Hematopoietic multipotent progenitor cell treated with erythropoietin and hydrocortisone succinate and interleukin-3 and kit ligand, for 17 days (in vitro differentiated cells): ENCODE data around the gene MAP7D2.

Experiments
- DNase-seq: peaks from one replicate; pipeline ENCODE4 v3.0.0-alpha.2; 2015; ENCODE audit warnings: low spot score

Gene MAP7D2

DNA sequence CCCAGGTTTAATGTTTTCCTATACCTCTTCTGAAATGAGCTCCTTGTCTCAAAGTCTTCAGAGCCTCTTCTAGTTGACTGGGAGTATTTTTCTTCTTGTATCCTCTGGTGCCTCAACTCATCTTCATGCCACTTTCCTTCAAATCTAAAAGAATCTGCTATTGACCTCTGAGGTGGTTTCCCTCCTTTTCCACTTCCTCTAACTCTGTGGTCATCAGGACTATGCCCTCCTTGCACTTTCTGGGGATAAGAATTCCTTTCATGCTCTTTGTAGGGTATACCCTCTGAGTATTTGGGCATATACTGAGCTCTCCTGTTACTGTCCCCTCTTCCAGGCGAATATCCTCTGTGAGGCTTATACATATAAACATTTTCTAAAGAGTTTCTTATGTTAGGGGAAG lies 150.7 kb downstream of the MAP7D2 start:
- no peak for DNase-seq

DNA sequence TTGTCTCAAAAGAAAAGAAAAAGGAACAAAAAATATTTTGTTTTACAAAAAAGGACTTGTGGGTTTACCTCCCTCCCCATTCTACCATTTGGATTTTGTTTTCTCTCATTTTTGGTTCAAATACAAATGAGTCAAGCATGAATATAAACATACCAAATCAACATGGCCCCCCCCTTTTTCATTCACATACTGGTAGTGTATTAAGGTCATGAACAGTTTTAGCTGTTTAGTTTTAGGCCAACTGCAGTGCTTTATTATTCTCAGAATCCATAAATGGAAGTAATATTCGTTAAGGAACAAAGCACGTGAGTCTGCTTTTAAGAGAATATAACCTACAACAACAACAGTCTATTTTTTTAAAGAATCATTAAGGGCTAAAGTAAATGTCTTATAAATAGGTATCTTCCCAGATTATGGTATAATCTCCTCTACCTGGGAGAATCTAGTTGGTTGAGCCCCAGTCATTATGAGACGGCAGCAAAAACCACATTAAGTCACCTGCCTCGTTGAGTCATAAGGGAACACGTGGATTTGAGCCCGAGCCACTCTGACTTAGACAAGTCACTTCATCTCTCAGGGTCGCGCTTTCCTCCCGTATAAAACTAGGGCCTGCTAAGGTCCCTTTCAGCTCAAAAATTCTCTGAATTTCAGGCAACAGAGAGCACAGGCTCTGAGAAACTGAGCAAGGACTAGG lies 152.5 kb downstream of the MAP7D2 start:
- DNase-seq: no peak

DNA sequence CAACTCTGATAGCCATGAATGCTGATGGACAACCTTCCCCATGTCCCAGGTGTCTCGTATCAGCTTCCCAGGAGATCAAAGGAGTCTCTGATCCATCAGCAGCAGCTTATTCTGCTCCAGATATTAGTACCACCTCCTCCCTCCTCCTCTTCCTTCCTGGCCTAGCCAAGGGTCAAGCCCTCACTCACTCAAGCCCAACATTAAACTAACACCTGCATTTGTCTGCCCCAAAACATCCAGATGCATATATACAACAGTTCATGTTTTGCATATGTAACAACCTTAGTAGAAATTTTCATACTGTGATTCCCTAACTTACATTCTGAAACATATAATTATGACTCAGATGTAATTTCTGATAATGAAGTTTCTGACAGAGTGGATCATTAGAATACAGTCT lies 155.8 kb downstream of the MAP7D2 start:
- no peak for DNase-seq

DNA sequence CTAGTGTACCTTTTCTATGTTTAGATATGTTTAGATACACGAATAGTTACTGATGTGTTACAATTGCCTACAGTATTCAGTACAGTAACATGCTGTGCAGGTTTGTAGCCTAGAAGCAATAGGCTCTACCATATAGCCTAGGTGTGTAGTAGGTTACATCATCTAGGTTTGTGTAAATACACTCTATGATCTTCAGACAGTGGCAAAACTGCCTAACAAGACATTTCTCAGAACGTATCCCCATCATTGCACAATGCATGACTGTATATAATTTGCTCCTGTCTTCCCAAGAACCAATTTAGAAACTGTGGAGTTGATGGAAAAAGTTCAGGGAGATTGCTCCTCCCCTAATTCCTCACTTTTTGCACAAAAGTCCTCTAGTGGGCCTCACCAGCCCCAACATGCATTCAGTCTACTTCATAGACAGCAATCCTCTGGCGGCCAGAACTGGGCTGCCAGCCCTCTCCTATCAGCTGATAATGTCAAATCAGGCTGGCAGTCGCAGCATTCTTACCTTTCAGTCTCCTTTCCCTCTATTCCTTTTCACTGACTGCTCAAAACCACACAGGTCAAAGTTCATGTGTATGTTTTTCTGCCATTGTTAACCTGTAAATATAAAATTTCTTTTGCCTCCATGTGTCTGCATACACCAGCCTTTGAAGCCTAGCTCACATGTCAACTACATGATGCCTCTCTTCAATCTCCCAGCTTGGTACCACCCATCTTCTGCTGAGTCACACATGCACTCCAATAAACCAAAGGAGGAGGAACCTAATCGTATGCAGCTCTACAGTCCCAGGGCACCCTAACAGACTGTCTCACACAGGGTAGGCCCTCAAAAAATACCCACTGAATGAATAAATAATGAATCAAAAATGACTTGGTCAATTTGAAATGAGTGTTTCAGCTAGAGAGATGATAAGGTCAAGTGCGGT lies 157.9 kb downstream of the MAP7D2 start:
- no peak for DNase-seq

DNA sequence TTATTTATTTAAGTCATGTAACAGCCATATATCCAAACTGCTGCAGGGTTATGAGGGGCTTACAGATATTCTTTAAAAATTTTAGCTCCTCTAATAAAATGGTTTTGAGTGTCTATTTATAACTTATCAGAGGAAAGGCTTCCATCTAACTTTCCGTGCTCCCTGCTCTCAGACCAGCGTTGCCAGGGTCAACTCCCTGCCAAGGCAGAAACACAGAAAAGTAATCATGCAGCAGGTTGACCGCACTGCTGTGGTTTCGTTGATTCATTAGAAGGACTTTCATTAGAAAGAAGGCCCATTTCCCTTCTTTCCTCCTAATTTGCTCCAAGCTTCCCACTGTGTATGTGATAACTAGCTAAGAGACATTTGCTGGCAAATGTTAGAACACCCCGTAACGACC lies 159.8 kb downstream of the MAP7D2 start:
- no peak for DNase-seq
